Mesendoderm (in vitro differentiated cells): ENCODE results near the gene EYS.

Source experiments
- DNase-seq: peaks from one replicate; pipeline ENCODE4 v3.0.0; 2013
- H2AK5ac ChIP-seq: 2 replicates; pipeline ENCODE4 v1.6.1; 2013; ENCODE audit warnings: low read length, inconsistent platforms
- H2BK120ac ChIP-seq: 2 replicates; pipeline ENCODE4 v1.6.1; 2013; ENCODE audit warnings: low read depth, mild to moderate bottlenecking, low read length, moderate library complexity, mixed read lengths
- H2BK15ac ChIP-seq: replicated peaks from 2 replicates; pipeline ENCODE4 v1.6.1; 2013; ENCODE audit warnings: low read depth, mild to moderate bottlenecking, moderate library complexity
- H2BK5ac ChIP-seq: 2 replicates; pipeline ENCODE4 v1.6.1; 2013; ENCODE audit warnings: low read length, inconsistent platforms
- H3K18ac ChIP-seq: 2 replicates; pipeline ENCODE4 v1.6.1; 2013; ENCODE audit warnings: mild to moderate bottlenecking, low read length, mixed read lengths
- H3K23ac ChIP-seq: one replicate; pipeline ENCODE4 v1.6.1; 2013; ENCODE audit warnings: low read length
- H3K27ac ChIP-seq: 2 replicates; pipeline ENCODE4 v1.5.1; 2013; ENCODE audit warnings: low read depth, mild to moderate bottlenecking, inconsistent platforms, low read length, moderate library complexity
- H3K27me3 ChIP-seq: 2 replicates; pipeline ENCODE4 v1.6.1; 2013; ENCODE audit warnings: low read length, control low read depth, mild to moderate bottlenecking, inconsistent platforms; ENCODE audit not compliant: insufficient read depth, poor library complexity
- H3K36me3 ChIP-seq: 2 replicates; pipeline ENCODE4 v1.6.1; 2013; ENCODE audit warnings: low read length, inconsistent platforms; ENCODE audit not compliant: control insufficient read depth, insufficient read depth
- H3K4ac ChIP-seq: one replicate; pipeline ENCODE4 v1.6.1; 2013; ENCODE audit warnings: low read depth, mild to moderate bottlenecking, low read length, moderate library complexity
- H3K4me1 ChIP-seq: 2 replicates; pipeline ENCODE4 v1.6.1; 2013; ENCODE audit warnings: low read depth, low read length, inconsistent platforms; ENCODE audit not compliant: control insufficient read depth
- H3K4me2 ChIP-seq: 2 replicates; pipeline ENCODE4 v1.6.1; 2013; ENCODE audit warnings: low read length
- H3K4me3 ChIP-seq: 2 replicates; pipeline ENCODE4 v1.5.1; 2013; ENCODE audit warnings: mild to moderate bottlenecking, low read length
- H3K56ac ChIP-seq: one replicate; pipeline ENCODE4 v1.6.1; 2013; ENCODE audit warnings: low read length
- H3K79me1 ChIP-seq: 2 replicates; pipeline ENCODE4 v1.6.1; 2013; ENCODE audit warnings: low read length, inconsistent platforms
- H3K79me2 ChIP-seq: 2 replicates; pipeline ENCODE4 v1.6.1; 2013; ENCODE audit warnings: mild to moderate bottlenecking, low read length; ENCODE audit not compliant: control insufficient read depth, insufficient read depth
- H3K9ac ChIP-seq: 2 replicates; pipeline ENCODE4 v1.6.1; 2013; ENCODE audit warnings: low read length, inconsistent platforms
- H4K5ac ChIP-seq: one replicate; pipeline ENCODE4 v1.6.1; 2013; ENCODE audit warnings: low read length
- H4K8ac ChIP-seq: one replicate; pipeline ENCODE4 v1.6.1; 2013; ENCODE audit warnings: low read depth, mild to moderate bottlenecking, control low read depth, low read length, moderate library complexity
- WGBS: extraction: QIAGEN DNeasy Blood & Tissue Kit; methylation state at CpG from one replicate; pipeline ENCODE4 v1.1.7; 2013; ENCODE audit warnings: low lambda C conversion rate, missing lambda C conversion rate; ENCODE audit not compliant: insufficient coverage; ENCODE audit errors: extremely low coverage; 5-methylcytosine and 5-hydroxymethylcytosine counted together

EYS gene

DNA sequence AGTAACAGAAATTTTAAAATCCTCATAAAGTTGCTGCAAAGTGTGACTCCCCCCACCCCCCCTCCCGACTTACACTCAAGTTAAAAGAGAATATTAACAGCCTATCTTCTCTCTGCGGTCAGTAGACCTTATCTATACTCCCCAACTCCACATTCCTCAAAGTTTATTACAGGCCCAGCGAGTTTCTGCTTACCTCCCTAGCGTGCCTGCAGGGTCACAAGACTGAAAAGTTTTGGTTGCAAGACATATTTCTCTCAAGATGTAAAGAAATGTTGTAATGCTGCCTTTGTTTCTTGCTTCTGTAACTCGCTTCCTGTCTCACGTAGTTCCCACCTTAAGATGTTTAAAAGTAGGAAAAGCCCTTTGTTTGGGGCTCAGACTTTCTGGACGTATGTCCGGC lies 1371.8 kb downstream of the EYS start:
- Histone ChIP-seq H3K4me1 (no peaks in the 10 kb centered on the region), H3K27ac (no peak overlapping the region)
- WGBS, result no CpG with 5 or more reads among the region's 8 CpGs

DNA sequence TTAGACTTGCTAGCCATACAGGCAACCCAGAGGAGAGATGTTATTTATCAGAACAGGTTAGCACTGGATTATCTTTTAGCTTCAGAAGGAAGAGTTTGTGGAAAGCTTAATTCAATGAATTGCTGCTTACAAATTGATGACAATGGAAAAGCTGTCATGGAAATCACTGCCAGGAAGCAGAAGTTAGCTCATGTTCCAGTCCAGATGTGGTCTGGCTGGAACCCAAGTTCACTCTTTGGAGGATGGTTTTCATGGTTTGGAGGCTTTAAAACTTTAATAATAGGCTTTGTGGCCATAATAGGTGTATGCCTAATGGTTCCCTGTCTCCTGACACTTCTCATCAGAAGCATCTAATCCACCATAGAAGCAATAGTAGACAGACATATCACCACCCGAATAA lies 1372.4 kb downstream of the EYS start:
- H3K27me3 ChIP-seq, result no peaks in the 10 kb centered on the region
- H3K79me1 ChIP-seq, result no peaks in the 10 kb centered on the region
- no peak overlapping the region for H3K18ac ChIP-seq
- no peak for DNase-seq
- no peaks in the 10 kb centered on the region for H3K4me1 ChIP-seq
- no peak overlapping the region for H2BK15ac ChIP-seq
- no peak overlapping the region for H3K27ac ChIP-seq
- H3K4me3 ChIP-seq, result no peak overlapping the region
- no peak overlapping the region for H3K9ac ChIP-seq
- H2AK5ac ChIP-seq, result no peak overlapping the region
- H2BK120ac ChIP-seq, result no peak overlapping the region
- no peak overlapping the region for H3K4ac ChIP-seq
- H4K5ac ChIP-seq, result no peak overlapping the region
- no peak overlapping the region for H2BK5ac ChIP-seq
- no peak overlapping the region for H3K4me2 ChIP-seq
- H3K79me2 ChIP-seq, result no peaks in the 10 kb centered on the region
- no peaks in the 10 kb centered on the region for H3K36me3 ChIP-seq
- WGBS, result no CpG with 5 or more reads among the region's 1 CpG
- no peak overlapping the region for H3K23ac ChIP-seq
- no peak overlapping the region for H4K8ac ChIP-seq
- no peak overlapping the region for H3K56ac ChIP-seq

More for the DNA sequence above, 1371.8 kb downstream of the EYS start:
- no peak overlapping the region for H2BK15ac ChIP-seq
- no peak overlapping the region for H3K4ac ChIP-seq
- H3K9ac ChIP-seq, result no peak overlapping the region
- H3K18ac ChIP-seq, result no peak overlapping the region
- H3K27me3 ChIP-seq, result no peaks in the 10 kb centered on the region
- H3K23ac ChIP-seq, result no peak overlapping the region
- DNase-seq, result no peak
- H3K4me2 ChIP-seq, result no peak overlapping the region
- H3K79me2 ChIP-seq, result no peaks in the 10 kb centered on the region
- H2AK5ac ChIP-seq, result no peak overlapping the region
- no peak overlapping the region for H3K4me3 ChIP-seq
- no peak overlapping the region for H2BK120ac ChIP-seq
- H3K79me1 ChIP-seq, result no peaks in the 10 kb centered on the region
- H4K8ac ChIP-seq, result no peak overlapping the region
- no peaks in the 10 kb centered on the region for H3K36me3 ChIP-seq
- no peak overlapping the region for H2BK5ac ChIP-seq
- no peak overlapping the region for H4K5ac ChIP-seq
- no peak overlapping the region for H3K56ac ChIP-seq

DNA sequence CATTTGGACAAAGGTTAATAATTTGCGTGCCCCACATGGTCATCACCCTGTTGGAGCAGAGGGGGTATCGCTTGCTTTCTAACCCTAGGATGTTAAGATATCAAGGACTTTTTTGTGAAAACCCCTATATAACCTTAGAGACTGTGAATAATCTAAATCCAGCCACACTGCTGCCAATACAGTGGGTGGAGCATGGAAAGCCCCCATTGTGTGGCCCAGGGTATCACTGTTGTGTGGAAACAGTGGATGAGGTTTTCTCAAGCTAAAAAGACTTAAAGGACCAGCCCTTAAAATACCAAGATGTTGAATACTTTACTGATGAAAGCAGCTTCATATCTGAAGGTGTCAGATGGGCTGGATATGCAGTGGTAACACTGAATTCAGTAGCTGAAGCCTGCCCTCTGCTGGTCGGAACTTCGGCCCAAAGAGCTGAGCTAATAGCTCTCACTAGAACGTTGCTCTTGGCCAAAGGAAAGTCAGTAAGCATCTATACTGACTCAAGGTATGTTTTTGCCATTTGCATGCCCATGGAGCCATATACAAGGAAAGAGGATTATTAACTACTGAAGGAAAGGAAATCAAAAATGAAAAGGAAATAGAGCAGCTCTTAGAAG lies 1376.2 kb downstream of the EYS start:
- H4K5ac ChIP-seq, result no peak overlapping the region
- H2BK120ac ChIP-seq, result no peak overlapping the region
- H3K4me3 ChIP-seq, result no peak overlapping the region
- H3K9ac ChIP-seq, result no peak overlapping the region
- no peak overlapping the region for H3K4me2 ChIP-seq
- no peak overlapping the region for H3K4ac ChIP-seq
- H4K8ac ChIP-seq, result no peak overlapping the region
- no peak overlapping the region for H3K23ac ChIP-seq
- no peak overlapping the region for H2AK5ac ChIP-seq
- no peaks in the 10 kb centered on the region for H3K4me1 ChIP-seq
- DNase-seq, result peak; percentile 69
- WGBS, result no CpG with 5 or more reads among the region's 5 CpGs
- H3K36me3 ChIP-seq, result no peaks in the 10 kb centered on the region
- no peak overlapping the region for H3K18ac ChIP-seq
- H2BK5ac ChIP-seq, result no peak overlapping the region
- H3K79me2 ChIP-seq, result no peaks in the 10 kb centered on the region
- no peak overlapping the region for H3K56ac ChIP-seq
- no peaks in the 10 kb centered on the region for H3K27me3 ChIP-seq
- no peaks in the 10 kb centered on the region for H3K79me1 ChIP-seq
- no peak overlapping the region for H3K27ac ChIP-seq
- H2BK15ac ChIP-seq, result no peak overlapping the region

DNA sequence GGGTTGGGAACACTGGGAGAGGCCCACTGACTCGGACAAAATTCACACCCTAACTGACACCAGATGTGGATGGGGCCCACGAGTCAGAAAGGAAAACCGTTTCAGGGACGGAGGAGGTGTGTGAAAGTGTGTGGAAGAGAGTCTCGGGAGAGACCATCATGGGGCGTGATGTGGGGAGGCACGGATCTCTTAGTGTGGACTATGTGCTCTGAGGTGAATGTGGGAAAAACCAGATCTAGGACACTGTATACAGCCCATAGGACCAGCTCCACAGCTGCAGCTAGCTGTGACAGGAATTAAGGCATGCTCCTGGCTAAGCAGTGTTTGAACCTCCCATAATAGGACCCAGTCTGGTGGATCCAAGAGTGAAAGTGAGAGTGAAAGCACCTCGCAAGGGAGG lies 1380.1 kb downstream of the EYS start:
- Histone ChIP-seq H2AK5ac (no peak overlapping the region), H4K8ac (no peak overlapping the region), H2BK15ac (no peak overlapping the region), H3K27me3 (no peaks in the 10 kb centered on the region), H4K5ac (no peak overlapping the region), H3K4ac (no peak overlapping the region), H2BK120ac (no peak overlapping the region), H3K18ac (no peak overlapping the region), H3K79me1 (no peaks in the 10 kb centered on the region), H3K4me1 (no peaks in the 10 kb centered on the region), H2BK5ac (no peak overlapping the region), H3K4me3 (no peak overlapping the region), H3K56ac (no peak overlapping the region), H3K23ac (no peak overlapping the region), H3K4me2 (no peak overlapping the region), H3K36me3 (no peaks in the 10 kb centered on the region), H3K79me2 (no peaks in the 10 kb centered on the region), H3K27ac (no peak overlapping the region), H3K9ac (no peak overlapping the region)
- no CpG with 5 or more reads among the region's 8 CpGs for WGBS
- no peak for DNase-seq

DNA sequence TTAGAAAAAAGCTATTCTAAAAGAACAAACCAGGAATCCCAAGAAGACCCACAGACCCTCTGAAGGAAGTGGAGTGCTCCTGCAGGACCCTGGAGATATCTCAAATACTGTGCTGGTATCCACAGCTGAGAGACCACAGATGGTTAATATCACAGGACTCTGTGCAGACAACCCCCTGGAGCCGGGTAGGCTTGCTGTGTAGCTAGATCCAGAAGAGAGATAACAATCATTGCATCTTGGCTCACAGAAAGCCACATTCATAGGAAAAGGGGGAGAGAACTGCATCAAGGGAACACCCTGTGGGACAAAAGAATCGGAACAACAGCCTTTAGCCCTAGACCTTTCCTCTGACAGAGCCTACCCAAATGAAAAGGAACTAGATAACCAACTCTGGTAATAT lies 1381.9 kb downstream of the EYS start:
- no peak overlapping the region for H3K4me2 ChIP-seq
- H3K79me1 ChIP-seq, result no peaks in the 10 kb centered on the region
- no peak overlapping the region for H3K27ac ChIP-seq
- H3K9ac ChIP-seq, result no peak overlapping the region
- no peaks in the 10 kb centered on the region for H3K36me3 ChIP-seq
- no peak overlapping the region for H3K4ac ChIP-seq
- H3K4me3 ChIP-seq, result no peak overlapping the region
- H3K4me1 ChIP-seq, result no peaks in the 10 kb centered on the region
- no peak overlapping the region for H3K18ac ChIP-seq
- no peaks in the 10 kb centered on the region for H3K79me2 ChIP-seq
- no peak overlapping the region for H2BK5ac ChIP-seq
- H4K8ac ChIP-seq, result no peak overlapping the region
- no peak overlapping the region for H4K5ac ChIP-seq
- no CpG with 5 or more reads among the region's 2 CpGs for WGBS
- no peak overlapping the region for H3K23ac ChIP-seq
- no peak overlapping the region for H2BK15ac ChIP-seq
- DNase-seq, result no peak
- no peak overlapping the region for H2BK120ac ChIP-seq
- H3K56ac ChIP-seq, result no peak overlapping the region
- no peaks in the 10 kb centered on the region for H3K27me3 ChIP-seq
- no peak overlapping the region for H2AK5ac ChIP-seq

DNA sequence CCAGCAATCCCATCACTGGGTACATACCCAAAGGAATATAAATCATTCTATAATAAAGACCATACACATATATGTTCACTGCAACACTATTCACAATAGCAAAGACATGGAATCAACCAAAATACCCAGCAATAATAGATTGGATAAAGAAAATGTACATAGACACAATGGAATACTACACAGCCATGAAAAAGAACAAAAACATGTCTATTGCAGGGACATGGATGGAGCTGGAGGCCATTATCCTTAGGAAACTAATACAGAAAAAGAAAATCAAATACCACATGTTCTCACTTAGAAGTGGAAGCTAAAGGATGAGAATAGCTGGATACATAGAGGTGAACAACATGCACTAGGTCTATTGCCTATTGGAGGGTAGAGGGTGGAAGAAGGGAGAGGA lies 1396.8 kb downstream of the EYS start:
- Histone ChIP-seq H4K8ac (no peak overlapping the region), H2BK120ac (no peak overlapping the region), H3K56ac (no peak overlapping the region), H3K79me1 (no peaks in the 10 kb centered on the region), H3K27ac (no peak overlapping the region), H3K79me2 (no peaks in the 10 kb centered on the region), H3K27me3 (no peaks in the 10 kb centered on the region), H3K9ac (no peak overlapping the region), H2AK5ac (no peak overlapping the region), H2BK5ac (no peak overlapping the region), H4K5ac (no peak overlapping the region), H3K4me1 (no peaks in the 10 kb centered on the region), H3K23ac (no peak overlapping the region), H3K4me3 (no peak overlapping the region), H2BK15ac (no peak overlapping the region), H3K4ac (no peak overlapping the region), H3K4me2 (no peak overlapping the region), H3K18ac (no peak overlapping the region), H3K36me3 (no peaks in the 10 kb centered on the region)
- DNase-seq, result no peak
